GM12878 (cell line): ENCODE measurements around the gene AP2B1. TPM values are rescaled to one million over a fixed set of nuclear protein-coding genes. Genes with fewer than 3 reads are reported as not detected.

ENCODE experiments used
- ATAC-seq: fragments of 200-7000 bp; cut with Tn5 transposase; 3 replicates; pipeline ENCODE4 v1.9.1; 2020; ENCODE audit warnings: mild to moderate bottlenecking, moderate library complexity
- BruUV-seq: library from RNA; stranded (reverse); fragments of 400-500 nt; replicated peaks from 2 replicates; lab custom pipeline; 2021; lab: Mats Ljungman, UMichigan
- CTCF ChIA-PET: fragments of 300-600 bp; sonication (Branson Sonifier 250); formaldehyde crosslinking; extraction: SDS; loops from one replicate; lab custom pipeline; 2021; ENCODE audit warnings: inconsistent platforms; lab: Yijun Ruan, JAX
- POLR2A ChIA-PET: fragments of 350-600 bp; formaldehyde crosslinking; extraction: SDS; loops from one replicate; lab custom pipeline; 2021; ENCODE audit warnings: inconsistent platforms; lab: Charles Lee
- RAD21 ChIA-PET: fragments of 300-600 bp; sonication (Branson Sonifier 250); formaldehyde crosslinking; loops from one replicate; lab custom pipeline; 2023; ENCODE audit warnings: antibody characterized with exemption; ENCODE audit not compliant: unreplicated experiment; lab: Charles Lee
- SMC1A ChIA-PET: fragments of 300-600 bp; sonication (Branson Sonifier 250); formaldehyde crosslinking; loops from one replicate; lab custom pipeline; 2023; ENCODE audit not compliant: unreplicated experiment, uncharacterized antibody; lab: Charles Lee
- DNase-seq: peaks from one replicate; pipeline ENCODE4 v3.0.0-alpha.2; 2011; ENCODE audit warnings: low read depth, low spot score
- FAIRE-seq: peaks from 3 replicates; lab custom pipeline; 2011; peaks lifted over from hg19 to GRCh38; lab: Jason Lieb, UNC
- H2AFZ ChIP-seq: 2 replicates; pipeline ENCODE4 v1.6.0; 2011; ENCODE audit warnings: low read depth, low read length, control low read depth; ENCODE audit not compliant: control insufficient read depth
- H3K27ac ChIP-seq: 2 replicates; pipeline ENCODE4 v1.5.1; 2011; ENCODE audit warnings: control low read depth; ENCODE audit not compliant: control insufficient read depth, insufficient read depth
- H3K27me3 ChIP-seq, 2 experiments: replicated peaks in 1 of 2; 2 replicates each; pipeline versions ENCODE4 v1.6.0 to v1.6.1; 2011; ENCODE audit warnings: low read length in 1 of 2; ENCODE audit not compliant: control insufficient read depth in 2 of 2, insufficient read depth in 2 of 2
- H3K36me3 ChIP-seq, 2 experiments: 2 replicates each; pipeline ENCODE4 v1.5.1; 2011; ENCODE audit warnings: low read length in 1 of 2; ENCODE audit not compliant: control insufficient read depth in 2 of 2, insufficient read depth in 2 of 2
- H3K4me1 ChIP-seq: 2 replicates; pipeline ENCODE4 v1.6.1; 2011; ENCODE audit warnings: mild to moderate bottlenecking, low read length, moderate library complexity, mixed read lengths; ENCODE audit not compliant: control insufficient read depth, insufficient read depth
- H3K4me2 ChIP-seq: 2 replicates; pipeline ENCODE4 v1.6.0; 2011; ENCODE audit warnings: control low read depth; ENCODE audit not compliant: control insufficient read depth, insufficient read depth
- H3K4me3 ChIP-seq: fragments of 200-600 bp; sonication (generic); 2 replicates; pipeline ENCODE4 v1.5.1; 2016
- H3K79me2 ChIP-seq: 2 replicates; pipeline ENCODE4 v1.6.0; 2011; ENCODE audit warnings: low read length; ENCODE audit not compliant: control insufficient read depth, insufficient read depth
- H3K9ac ChIP-seq: 2 replicates; pipeline ENCODE4 v1.8.0; 2011; ENCODE audit warnings: low read length, control low read depth, mixed read lengths; ENCODE audit not compliant: control insufficient read depth, insufficient read depth
- H3K9me3 ChIP-seq: replicated peaks from 3 replicates; pipeline ENCODE4 v1.5.1; 2011; ENCODE audit warnings: mild to moderate bottlenecking, low read length; ENCODE audit not compliant: control insufficient read depth, insufficient read depth
- H4K20me1 ChIP-seq: 2 replicates; pipeline ENCODE4 v1.6.0; 2011; ENCODE audit not compliant: control insufficient read depth, insufficient read depth
- IKZF1 ChIP-seq: fragments of 450-650 bp; conservative IDR thresholded peaks from 2 replicates; pipeline ENCODE4 v1.6.1; 2017; ENCODE audit warnings: antibody characterized with exemption, mild to moderate bottlenecking
- PAX5 ChIP-seq: IDR thresholded peaks from 2 replicates; pipeline ENCODE4 v1.6.1; 2011; ENCODE audit warnings: low read depth, low read length, borderline replicate concordance
- PML ChIP-seq: IDR thresholded peaks from 2 replicates; pipeline ENCODE4 v1.6.1; 2012; ENCODE audit warnings: low read length, inconsistent platforms
- TCF7 ChIP-seq: IDR thresholded peaks from 2 replicates; pipeline ENCODE4 v1.6.1; 2014; ENCODE audit warnings: antibody characterized with exemption, borderline replicate concordance
- YY1 ChIP-seq: IDR thresholded peaks from 2 replicates; pipeline ENCODE4 v1.6.1; 2011; ENCODE audit warnings: low read depth, mild to moderate bottlenecking, low read length
- ZNF217 ChIP-seq: fragments of 450-650 bp; IDR thresholded peaks from 2 replicates; pipeline ENCODE4 v1.6.1; 2017; ENCODE audit warnings: antibody characterized with exemption, mild to moderate bottlenecking
- ZNF622 ChIP-seq: fragments of 450-650 bp; IDR thresholded peaks from 2 replicates; pipeline ENCODE4 v1.6.1; 2017; ENCODE audit warnings: mild to moderate bottlenecking, inconsistent platforms
- WGBS: methylation state at CpG from one replicate; pipeline ENCODE4 v1.1.6; 2016; ENCODE audit warnings: low lambda C conversion rate; ENCODE audit not compliant: insufficient replicate concordance, insufficient coverage; ENCODE audit errors: missing lambda C conversion rate; 5-methylcytosine and 5-hydroxymethylcytosine counted together
- in situ Hi-C: fragments of 300-500 bp; cut with MboI; formaldehyde crosslinking; loops from 9 replicates; pipeline ENCODE4 v1.14.3; 2018; ENCODE audit warnings: mixed read lengths
- intact Hi-C: fragments of 100-400 bp; cut with micrococcal nuclease; formaldehyde crosslinking; loops from one replicate; pipeline ENCODE4 v1.14.2; 2022; ENCODE audit not compliant: unreplicated experiment
- polyA plus RNA-seq, 11 experiments: library from polyadenylated mRNA; depleted of rRNA in 4 of 11; unstranded in 6 of 11; stranded (reverse) in 5 of 11; fragments of >200 nt; fragmentation: Nextera tagmentation in 4 of 11; fragmentation: Illumina TruSeq in 1 of 11; extraction: Ambion mirVana in 4 of 11; extraction: Trizol in 1 of 11; gene quantifications; 1 replicate in 1 of 11; 2 replicates in 10 of 11; pipeline versions ENCODE4 v1.2.1 to v1.2.3, GENCODE V29; 2011 to 2016; ENCODE audit warnings: inconsistent platforms in 2 of 11, missing spikeins in 2 of 11, low read depth in 1 of 11
- total RNA-seq, 4 experiments: library from RNA; depleted of rRNA in 3 of 4; stranded (reverse); fragments of >200 nt in 3 of 4; fragmentation: Illumina TruSeq in 1 of 4; extraction: Trizol in 1 of 4; gene quantifications; 2 replicates each; pipeline versions ENCODE4 v1.2.1 to v1.2.3, GENCODE V29; 2013 to 2021
- TF ChIP-seq, protein P1 (sequence below): fragments of 450-650 bp; IDR thresholded peaks from 2 replicates; pipeline ENCODE4 v1.6.1; 2017; ENCODE audit warnings: low read depth, mild to moderate bottlenecking, moderate library complexity
- TF ChIP-seq, protein P2 (sequence below): IDR thresholded peaks from 2 replicates; pipeline ENCODE4 v1.6.1; 2011; ENCODE audit warnings: borderline replicate concordance, low read depth, mild to moderate bottlenecking, moderate library complexity, low read length; ENCODE audit not compliant: insufficient read depth, poor library complexity, severe bottlenecking
- TF ChIP-seq, protein P3 (sequence below): IDR thresholded peaks from 2 replicates; pipeline ENCODE4 v1.6.1; 2011; ENCODE audit warnings: borderline replicate concordance, low read depth, mild to moderate bottlenecking, moderate library complexity, mixed read lengths, low read length; ENCODE audit not compliant: insufficient read depth; ENCODE audit errors: extremely low read length
- TF ChIP-seq, protein P4 (sequence below): fragments of 450-650 bp; IDR thresholded peaks from 2 replicates; pipeline ENCODE4 v1.6.1; 2017; ENCODE audit warnings: mild to moderate bottlenecking, moderate library complexity
- TF ChIP-seq, protein P5 (sequence below): fragments of 150-350 bp; IDR thresholded peaks from 2 replicates; pipeline ENCODE4 v1.6.1; 2016; ENCODE audit warnings: low read depth, low read length

The AP2B1 gene
- total and polyA plus RNA-seq, 10 of the 15 experiments (the other 5 are each of a cell fraction or from before 2014, with no cell fraction given) = 18.6 to 112 (median 53.9) TPM

DNA sequence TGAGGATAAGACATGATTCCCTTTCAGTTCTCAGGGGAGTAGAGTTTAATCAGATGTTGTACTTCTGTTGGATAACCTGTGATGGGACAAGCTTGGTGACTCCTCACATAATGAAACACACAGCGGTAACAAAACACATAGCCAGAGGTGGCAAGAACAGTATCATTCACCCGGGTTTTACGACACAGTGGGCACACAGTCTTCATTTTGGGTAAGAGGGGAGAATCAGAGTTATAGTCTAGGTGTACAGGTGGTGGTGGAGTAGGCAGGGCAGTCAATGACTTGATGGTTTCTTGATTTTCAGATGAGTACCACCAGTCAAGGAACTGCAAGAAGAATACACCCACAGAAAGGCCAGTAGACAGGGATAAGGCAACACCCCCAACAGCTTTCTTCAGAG, 11.4 kb upstream of the AP2B1 start:
- H3K4me3 ChIP-seq = no peak overlapping the region
- RAD21 ChIA-PET = no interaction called here
- no peaks in the 10 kb centered on the region for H3K36me3 ChIP-seq
- peaks cover 3% of the 10 kb centered on the region for H3K79me2 ChIP-seq
- intact Hi-C loops (no loop called here), in situ Hi-C loops (no loop called here)
- POLR2A ChIA-PET = interaction anchor here (0.7 kb wide), 1 partner anchor 262 kb away, joined by 6 read pairs; no protein-coding TSS in a partner anchor
- WGBS = 97% methylated on average over 3 of the region's 3 CpGs
- no peak overlapping the region for H3K9ac ChIP-seq
- ATAC-seq (no peak), FAIRE-seq (no peak), DNase-seq (no peak)
- no TSS peak for BruUV-seq
- no peaks in the 10 kb centered on the region for H3K9me3 ChIP-seq
- H3K27ac ChIP-seq = no peak overlapping the region
- CTCF ChIA-PET = interaction anchor here (1.4 to 1.9 kb wide), 2 partner anchors 11 to 16 kb away, joined by 4 to 9 read pairs; partner anchors contain the start of gene AP2B1
- no peaks in the 10 kb centered on the region for H4K20me1 ChIP-seq
- H3K4me1 ChIP-seq = peaks cover 11% of the 10 kb centered on the region
- no peaks in the 10 kb centered on the region for H3K27me3 ChIP-seq
- SMC1A ChIA-PET = interaction anchor here (0.9 to 1.4 kb wide), 2 partner anchors 9 to 31 kb away, joined by 3 read pairs; no protein-coding TSS in a partner anchor
- no peak overlapping the region for H2AFZ ChIP-seq
- H3K4me2 ChIP-seq = no peak overlapping the region
- TF ChIP-seq, protein P1, sequence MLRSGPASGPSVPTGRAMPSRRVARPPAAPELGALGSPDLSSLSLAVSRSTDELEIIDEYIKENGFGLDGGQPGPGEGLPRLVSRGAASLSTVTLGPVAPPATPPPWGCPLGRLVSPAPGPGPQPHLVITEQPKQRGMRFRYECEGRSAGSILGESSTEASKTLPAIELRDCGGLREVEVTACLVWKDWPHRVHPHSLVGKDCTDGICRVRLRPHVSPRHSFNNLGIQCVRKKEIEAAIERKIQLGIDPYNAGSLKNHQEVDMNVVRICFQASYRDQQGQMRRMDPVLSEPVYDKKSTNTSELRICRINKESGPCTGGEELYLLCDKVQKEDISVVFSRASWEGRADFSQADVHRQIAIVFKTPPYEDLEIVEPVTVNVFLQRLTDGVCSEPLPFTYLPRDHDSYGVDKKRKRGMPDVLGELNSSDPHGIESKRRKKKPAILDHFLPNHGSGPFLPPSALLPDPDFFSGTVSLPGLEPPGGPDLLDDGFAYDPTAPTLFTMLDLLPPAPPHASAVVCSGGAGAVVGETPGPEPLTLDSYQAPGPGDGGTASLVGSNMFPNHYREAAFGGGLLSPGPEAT = no peak
- TF ChIP-seq, protein P2, sequence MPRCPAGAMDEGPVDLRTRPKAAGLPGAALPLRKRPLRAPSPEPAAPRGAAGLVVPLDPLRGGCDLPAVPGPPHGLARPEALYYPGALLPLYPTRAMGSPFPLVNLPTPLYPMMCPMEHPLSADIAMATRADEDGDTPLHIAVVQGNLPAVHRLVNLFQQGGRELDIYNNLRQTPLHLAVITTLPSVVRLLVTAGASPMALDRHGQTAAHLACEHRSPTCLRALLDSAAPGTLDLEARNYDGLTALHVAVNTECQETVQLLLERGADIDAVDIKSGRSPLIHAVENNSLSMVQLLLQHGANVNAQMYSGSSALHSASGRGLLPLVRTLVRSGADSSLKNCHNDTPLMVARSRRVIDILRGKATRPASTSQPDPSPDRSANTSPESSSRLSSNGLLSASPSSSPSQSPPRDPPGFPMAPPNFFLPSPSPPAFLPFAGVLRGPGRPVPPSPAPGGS = no peak
- TF ChIP-seq PAX5 = no peak
- TF ChIP-seq, protein P3, sequence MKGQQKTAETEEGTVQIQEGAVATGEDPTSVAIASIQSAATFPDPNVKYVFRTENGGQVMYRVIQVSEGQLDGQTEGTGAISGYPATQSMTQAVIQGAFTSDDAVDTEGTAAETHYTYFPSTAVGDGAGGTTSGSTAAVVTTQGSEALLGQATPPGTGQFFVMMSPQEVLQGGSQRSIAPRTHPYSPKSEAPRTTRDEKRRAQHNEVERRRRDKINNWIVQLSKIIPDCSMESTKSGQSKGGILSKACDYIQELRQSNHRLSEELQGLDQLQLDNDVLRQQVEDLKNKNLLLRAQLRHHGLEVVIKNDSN = no peak
- no peak for TF ChIP-seq YY1
- TF ChIP-seq TCF7 = no peak
- TF ChIP-seq ZNF217 = no peak
- TF ChIP-seq IKZF1 = no peak
- TF ChIP-seq, protein P4, sequence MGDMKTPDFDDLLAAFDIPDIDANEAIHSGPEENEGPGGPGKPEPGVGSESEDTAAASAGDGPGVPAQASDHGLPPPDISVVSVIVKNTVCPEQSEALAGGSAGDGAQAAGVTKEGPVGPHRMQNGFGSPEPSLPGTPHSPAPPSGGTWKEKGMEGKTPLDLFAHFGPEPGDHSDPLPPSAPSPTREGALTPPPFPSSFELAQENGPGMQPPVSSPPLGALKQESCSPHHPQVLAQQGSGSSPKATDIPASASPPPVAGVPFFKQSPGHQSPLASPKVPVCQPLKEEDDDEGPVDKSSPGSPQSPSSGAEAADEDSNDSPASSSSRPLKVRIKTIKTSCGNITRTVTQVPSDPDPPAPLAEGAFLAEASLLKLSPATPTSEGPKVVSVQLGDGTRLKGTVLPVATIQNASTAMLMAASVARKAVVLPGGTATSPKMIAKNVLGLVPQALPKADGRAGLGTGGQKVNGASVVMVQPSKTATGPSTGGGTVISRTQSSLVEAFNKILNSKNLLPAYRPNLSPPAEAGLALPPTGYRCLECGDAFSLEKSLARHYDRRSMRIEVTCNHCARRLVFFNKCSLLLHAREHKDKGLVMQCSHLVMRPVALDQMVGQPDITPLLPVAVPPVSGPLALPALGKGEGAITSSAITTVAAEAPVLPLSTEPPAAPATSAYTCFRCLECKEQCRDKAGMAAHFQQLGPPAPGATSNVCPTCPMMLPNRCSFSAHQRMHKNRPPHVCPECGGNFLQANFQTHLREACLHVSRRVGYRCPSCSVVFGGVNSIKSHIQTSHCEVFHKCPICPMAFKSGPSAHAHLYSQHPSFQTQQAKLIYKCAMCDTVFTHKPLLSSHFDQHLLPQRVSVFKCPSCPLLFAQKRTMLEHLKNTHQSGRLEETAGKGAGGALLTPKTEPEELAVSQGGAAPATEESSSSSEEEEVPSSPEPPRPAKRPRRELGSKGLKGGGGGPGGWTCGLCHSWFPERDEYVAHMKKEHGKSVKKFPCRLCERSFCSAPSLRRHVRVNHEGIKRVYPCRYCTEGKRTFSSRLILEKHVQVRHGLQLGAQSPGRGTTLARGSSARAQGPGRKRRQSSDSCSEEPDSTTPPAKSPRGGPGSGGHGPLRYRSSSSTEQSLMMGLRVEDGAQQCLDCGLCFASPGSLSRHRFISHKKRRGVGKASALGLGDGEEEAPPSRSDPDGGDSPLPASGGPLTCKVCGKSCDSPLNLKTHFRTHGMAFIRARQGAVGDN = no peak
- TF ChIP-seq, protein P5, sequence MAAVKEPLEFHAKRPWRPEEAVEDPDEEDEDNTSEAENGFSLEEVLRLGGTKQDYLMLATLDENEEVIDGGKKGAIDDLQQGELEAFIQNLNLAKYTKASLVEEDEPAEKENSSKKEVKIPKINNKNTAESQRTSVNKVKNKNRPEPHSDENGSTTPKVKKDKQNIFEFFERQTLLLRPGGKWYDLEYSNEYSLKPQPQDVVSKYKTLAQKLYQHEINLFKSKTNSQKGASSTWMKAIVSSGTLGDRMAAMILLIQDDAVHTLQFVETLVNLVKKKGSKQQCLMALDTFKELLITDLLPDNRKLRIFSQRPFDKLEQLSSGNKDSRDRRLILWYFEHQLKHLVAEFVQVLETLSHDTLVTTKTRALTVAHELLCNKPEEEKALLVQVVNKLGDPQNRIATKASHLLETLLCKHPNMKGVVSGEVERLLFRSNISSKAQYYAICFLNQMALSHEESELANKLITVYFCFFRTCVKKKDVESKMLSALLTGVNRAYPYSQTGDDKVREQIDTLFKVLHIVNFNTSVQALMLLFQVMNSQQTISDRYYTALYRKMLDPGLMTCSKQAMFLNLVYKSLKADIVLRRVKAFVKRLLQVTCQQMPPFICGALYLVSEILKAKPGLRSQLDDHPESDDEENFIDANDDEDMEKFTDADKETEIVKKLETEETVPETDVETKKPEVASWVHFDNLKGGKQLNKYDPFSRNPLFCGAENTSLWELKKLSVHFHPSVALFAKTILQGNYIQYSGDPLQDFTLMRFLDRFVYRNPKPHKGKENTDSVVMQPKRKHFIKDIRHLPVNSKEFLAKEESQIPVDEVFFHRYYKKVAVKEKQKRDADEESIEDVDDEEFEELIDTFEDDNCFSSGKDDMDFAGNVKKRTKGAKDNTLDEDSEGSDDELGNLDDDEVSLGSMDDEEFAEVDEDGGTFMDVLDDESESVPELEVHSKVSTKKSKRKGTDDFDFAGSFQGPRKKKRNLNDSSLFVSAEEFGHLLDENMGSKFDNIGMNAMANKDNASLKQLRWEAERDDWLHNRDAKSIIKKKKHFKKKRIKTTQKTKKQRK = no peak
- no peak for TF ChIP-seq ZNF622
- TF ChIP-seq PML = no peak
